Stimulated activated CD8-positive, alpha-beta memory T cell treated with anti-CD3 and anti-CD28 coated beads, Interleukin-2, amount 100 ng/mL, for 1 hour (primary cell): ENCODE results near the gene QRICH2.
"Not testable (repeated sequence)": the region's sequence is repeated elsewhere in the genome, so short reads cannot be mapped to it uniquely, and the experiment has no call there.

Experiments
- DNase-seq, 2 donors: peaks; one replicate each; pipeline ENCODE4 v3.0.0-alpha.2; 2020; ENCODE audit warnings: low read depth in 2 of 2

QRICH2 gene

GRCh38 chr17:76225373-76226086 is 82.5 kb downstream of the QRICH2 start:
- DNase-seq, result not testable (repeated sequence)
